NCI-H1092 treated with DMSO at 0.1 percent for 48 hours (cell line): Measurements from ENCODE around the gene DUT.
"Not testable (repeated sequence)": the region's sequence is repeated elsewhere in the genome, so short reads cannot be mapped to it uniquely, and the experiment has no call there.

Experiments used
- DNase-seq: peaks from one replicate; lab custom pipeline; 2025; lab: John Stamatoyannopoulos, UW

The DUT gene

DNA sequence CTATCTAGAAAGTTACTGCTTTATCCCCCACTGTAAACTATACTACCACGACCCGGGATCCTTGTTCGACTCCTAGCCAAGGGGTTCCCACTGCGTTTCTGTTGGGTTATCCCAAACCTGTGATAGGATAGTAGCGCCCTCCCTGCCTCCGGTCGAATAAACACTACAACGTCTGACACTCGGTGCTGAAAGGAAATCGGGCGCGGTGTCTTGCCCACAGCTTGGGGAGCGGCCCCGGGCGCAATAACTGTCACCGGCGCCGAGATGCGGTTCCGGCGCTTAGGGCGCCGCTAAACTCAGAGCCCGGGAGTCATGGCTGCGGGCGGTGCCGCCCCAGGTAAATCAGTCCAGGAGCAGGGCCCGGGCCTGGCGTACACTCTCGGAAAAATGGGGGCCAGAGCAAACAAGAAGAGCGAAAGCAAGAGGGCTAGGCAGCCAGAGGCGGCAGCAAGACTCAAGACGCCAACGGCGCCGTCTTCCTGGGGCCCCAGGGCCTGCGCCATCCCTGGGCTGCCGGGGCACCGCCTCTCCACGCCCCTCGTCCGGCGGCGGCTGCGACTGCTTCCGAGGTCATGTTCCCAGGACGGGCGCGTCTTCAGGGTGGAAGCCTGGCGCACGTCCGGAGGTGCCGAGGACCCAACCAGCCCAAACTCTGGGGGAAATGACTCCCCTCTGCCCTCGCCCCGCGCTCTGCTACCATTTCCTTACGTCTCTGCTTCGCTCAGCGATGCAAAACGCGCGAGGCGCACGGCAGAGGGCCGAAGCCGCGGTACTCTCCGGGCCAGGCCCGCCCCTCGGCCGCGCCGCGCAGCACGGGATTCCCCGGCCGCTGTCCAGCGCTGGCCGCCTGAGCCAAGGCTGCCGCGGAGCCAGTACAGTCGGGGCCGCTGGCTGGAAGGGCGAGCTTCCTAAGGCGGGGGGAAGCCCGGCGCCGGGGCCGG lies at the start of gene DUT:
TSS of gene DUT (plus strand) at position 575 of the 941 bp plus-strand sequence. CDS start at position 662, 87 bp downstream.
- DNase-seq = peak; percentile 58

DNA sequence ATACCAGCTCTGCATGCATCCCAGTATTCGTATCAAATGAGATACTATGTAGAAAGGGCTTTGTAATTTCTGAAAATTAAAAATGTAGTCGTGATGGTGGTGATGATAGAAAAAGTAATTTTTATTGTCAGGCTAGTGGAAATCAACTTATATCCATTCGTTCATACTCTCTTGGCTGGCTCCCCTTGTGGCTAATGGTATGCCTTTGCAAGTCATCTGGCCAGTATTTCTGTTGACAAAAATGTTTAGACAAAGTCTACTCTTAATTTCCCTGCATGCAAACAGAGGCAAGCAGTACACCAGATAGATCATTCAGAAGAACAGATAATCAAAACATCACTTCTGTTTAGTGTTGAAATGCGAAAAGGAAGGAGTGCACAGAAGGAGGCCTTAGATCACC lies 49.6 kb upstream of the DUT start:
- DNase-seq = no peak

DNA sequence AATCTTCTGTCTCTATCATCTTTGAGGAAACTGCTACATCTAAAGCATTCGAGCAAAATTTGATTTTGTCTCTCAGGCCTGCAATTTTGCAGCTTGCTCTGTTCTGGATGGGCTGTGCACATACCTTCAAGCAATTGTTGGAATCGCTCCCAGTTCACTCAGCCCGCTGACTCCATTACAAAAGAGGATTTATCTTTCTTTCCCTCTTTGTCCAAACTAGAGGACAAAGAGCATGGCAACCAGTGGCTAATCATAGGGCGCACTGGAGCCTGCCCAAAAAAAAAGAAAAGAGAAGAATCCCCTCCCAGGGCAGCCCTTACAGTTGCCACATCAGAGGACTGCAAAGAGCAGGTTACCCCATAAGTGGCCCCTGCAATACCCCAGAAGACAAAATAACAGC lies 49.0 kb upstream of the DUT start:
- no peak for DNase-seq

DNA sequence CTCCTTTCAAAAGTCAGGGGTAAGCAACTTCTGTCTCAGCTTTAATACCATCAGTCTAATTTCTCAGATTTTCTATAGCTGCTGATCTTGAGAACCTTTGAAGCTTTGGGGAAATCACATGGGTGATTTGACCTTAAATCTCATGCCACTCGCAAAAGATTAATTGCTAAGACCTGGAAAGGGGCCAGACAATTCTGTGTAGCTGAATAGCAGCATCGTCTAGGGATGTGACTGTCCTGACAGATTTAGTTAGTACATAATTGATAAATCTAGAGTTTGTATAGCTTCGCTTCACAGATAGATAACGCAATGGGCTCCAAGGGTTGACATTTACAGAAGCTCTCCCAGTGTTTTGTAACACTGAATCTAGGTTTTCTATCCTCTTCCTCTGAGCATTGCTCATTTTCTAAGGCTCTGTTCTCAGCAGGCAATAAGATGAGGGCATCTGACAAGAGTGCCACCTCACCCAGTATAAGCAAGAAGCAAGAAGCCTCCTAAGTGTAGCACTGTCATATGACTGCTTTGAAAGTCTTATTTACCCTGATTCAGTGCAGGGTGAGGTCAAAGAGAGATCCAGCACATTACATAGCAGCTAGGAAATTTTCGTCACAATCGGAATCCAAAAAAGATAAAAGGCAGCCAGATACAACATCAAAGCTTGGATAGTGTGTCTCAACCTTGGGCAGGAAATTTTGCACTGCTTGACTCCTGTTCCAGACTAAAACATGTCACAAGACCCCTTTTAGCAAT lies 47.7 kb upstream of the DUT start:
- no peak for DNase-seq

DNA sequence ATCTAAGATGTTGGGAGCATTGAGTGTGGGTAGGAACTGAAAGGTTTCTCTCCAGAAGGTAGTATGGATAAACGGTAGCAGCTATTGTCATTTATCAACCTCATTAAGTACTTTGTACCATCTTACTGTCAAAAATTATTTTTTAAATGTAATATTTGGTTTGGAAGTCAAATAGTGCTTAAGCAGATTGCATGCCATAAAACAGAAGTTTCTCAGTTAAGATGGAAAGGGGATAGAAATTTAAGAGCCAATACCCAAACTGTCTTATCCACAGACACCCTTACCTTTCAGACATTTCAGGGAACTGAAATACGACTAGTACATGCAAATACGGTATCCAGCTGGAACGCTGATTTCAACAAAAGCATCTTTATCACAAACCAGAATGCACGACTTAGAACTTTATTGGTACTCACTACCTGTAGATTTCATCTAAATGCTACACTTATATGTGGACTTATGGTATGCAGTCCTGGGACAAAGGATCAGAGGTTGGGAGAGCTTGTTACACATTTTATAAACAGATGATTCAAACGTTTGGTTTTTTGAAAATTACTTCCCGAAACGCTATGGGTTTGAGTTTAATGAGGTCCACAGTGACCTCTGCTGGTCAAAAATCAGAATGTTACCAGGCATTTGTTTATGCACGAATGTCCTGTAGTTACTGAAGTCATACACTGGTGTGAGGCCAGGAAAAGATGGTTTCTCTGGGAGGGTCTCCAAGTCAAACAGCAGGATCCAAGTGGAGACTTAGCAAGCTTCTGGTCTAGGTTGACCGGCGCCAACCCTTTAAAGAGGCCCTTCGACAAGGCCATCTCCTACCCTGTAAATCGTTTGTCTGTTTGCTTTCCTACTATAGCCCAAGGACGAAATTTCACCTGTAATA lies 45.7 kb upstream of the DUT start:
- DNase-seq = peak; percentile 73

DNA sequence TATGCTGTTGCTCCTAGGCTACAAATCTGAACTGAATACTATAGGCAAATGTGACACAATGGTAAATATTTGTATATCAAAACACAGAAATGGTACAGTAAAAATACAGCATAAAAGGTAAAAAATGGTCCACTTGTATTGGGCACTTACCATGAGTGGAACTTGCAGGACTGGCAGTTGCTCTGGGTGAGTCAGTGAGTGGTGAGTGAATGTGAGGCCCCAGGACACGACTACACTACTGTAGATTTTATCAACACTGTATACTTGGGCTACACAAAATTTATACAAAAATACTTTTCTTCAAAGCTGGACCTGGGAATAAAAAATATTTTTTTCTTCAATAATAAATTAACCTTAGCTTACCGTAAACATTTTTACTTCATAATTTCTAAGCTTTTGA lies 41.6 kb upstream of the DUT start:
- DNase-seq = no peak

DNA sequence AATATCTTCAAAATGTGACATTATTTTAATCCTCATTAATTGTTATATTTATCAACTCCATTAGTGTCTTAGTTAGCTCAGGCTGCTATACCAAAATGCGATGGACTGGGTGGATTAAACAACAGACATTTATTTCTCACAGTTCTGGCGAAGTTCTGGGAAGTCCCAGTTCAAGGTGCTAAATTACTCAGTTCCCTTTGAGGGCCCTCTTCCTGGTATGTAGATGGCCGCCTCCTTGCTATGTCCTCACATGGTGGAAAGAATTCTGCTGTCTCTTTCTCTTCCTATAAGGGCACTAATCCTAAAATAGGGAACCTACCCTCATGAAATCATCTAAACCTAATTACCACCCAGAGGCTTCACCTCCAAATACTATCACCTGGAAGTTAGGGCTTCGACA lies 38.8 kb upstream of the DUT start:
- DNase-seq = no peak

DNA sequence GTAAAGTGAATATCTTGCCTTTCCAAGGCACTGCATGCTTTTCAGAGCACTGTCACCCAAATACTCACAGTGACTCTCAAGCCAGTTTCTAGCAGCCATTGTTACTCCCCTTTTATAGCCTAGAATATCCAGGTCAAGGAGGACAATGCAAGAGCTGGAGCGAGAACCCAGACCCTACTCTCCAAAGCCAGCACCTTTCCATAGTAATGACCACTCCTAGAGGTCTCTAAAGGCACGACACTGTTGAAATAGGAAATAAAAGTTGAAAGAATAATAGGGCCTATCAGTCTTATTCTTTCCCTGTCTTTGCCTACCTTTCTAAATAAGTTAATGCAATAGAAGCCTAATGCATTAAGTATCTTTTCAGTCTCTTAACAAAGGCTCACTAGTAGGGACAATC lies 33.6 kb upstream of the DUT start:
- no peak for DNase-seq

DNA sequence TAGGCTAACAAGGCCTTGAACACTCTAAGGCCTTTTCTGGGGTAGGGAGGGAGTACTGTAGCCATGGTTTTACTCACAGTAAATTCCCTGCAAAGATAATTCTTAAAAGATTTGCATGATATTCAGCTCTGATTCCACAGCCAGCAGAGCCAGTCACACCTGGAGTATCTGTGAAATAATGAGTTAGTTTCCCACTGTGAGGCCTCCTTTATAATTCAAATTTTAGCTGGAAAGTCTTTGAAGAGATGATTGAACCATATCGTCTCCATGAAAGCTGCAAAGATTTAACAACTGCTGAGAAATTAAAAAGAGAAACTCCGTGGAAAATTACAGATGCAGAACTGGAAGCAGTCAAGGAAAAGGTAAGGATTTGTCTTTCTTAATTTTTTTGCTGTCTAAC lies 32.3 kb upstream of the DUT start:
- no peak for DNase-seq

DNA sequence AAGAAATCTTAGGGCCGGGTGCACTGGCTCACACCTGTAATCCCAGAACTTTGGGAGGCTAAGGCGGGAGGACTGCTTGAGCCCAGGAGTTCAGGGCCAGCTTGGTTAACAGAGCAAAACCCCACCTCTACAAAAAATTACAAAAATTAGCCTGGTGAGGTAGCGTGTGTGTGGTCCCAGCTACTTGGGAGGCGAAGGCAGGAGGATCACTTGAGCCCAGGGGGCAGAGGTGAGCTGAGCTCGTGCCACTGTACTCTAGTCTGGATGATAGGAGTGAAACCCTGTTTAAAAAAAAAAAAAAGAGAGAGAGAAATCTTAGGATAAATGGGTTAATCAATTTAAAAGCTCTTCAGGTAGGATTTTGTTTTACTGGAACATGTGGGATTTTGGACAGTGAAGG lies 31.2 kb upstream of the DUT start:
- DNase-seq = no peak

DNA sequence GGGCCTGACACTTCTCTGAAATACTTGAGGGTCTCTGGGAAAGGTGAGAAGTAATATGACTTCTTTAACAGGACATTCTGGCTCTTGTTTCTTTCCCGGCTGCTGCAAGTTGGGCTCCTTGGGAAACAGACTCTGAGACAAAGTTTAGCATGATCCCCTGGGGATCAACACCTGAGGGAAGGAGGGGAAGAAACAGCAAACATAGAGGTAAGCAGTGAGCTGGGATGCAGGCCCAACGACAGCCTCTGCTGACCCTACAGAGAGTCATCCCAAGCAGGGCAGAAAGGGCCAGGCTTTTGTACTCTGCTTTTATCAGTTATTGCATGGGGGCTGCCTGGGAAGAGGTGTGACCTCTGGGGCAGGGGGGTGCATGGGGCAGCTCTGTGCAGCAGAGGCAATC lies 26.8 kb upstream of the DUT start:
- no peak for DNase-seq

DNA sequence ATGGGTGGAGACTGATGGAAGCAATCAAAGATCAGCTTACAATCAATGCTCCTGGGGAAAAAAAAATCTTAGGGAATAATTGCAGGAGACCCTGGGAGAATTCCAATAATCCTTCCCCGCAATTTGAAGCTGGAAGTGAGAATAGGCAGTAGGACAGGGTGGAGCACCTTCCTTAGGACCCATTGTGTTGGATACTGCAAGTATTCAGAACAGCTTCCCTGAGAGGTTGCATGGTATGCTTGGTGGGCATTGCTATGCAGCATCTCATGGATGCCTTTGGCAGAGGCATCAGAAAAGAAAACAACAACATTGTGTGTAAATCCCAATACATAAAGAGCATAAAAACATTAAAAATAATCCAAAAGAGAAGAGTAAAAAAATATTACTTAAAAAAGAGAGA lies 24.6 kb upstream of the DUT start:
- DNase-seq = no peak

DNA sequence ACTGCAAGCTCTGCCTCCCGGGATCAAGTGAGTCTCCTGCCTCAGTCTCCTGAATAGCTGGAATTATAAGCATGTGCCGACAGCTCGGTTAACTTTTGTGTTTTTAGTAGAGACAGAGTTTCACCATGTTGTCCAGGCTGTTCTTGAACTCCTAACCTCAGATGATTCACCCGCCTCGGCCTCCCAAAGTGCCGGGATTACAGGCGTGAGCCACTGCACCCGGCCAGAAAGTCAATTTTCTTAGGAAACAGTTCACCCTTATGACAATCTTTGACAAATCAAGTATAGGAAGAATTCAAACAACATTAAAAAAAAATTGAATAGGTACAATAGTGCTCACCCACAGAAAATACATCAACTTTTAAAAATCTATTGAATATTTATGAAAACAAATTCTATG lies 23.6 kb upstream of the DUT start:
- DNase-seq = no peak

DNA sequence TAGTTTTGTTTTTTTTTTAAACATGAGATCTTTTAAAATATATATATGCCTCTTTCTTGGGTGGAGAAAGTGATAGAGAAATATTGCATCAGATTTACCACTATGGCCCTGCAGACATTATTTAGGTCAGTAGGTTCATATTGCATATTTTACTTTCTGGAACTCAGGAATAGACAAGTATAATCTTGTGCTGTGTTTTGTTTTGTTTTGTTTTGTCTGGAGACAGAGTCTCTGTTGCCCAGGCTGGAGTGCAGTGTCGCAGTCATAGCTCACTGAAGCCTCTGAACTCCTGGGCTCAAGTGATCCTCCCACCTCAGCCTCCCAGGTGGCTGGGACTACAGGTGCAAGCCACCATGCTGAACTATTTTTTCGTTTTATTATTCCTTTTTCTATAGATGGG lies 21.5 kb upstream of the DUT start:
- DNase-seq = no peak

DNA sequence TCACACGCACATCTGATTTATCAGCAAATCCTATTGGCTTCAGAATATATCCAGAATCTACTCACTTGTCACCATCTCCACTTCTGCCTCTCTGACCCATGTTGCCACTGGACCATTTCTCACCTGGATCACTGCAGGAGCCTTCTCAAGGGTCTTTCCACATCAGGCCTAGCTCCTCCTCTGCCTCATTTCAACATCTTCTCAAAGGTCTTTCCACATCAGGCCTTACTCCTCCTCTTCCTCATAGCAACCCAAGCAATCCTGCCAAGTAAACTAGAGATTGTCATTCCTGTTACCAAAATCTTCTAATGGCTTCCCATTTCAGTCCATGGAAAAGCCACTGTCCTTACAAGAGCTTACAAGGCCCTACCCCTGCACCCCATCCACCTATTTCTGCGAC lies 18.0 kb upstream of the DUT start:
- DNase-seq = no peak

DNA sequence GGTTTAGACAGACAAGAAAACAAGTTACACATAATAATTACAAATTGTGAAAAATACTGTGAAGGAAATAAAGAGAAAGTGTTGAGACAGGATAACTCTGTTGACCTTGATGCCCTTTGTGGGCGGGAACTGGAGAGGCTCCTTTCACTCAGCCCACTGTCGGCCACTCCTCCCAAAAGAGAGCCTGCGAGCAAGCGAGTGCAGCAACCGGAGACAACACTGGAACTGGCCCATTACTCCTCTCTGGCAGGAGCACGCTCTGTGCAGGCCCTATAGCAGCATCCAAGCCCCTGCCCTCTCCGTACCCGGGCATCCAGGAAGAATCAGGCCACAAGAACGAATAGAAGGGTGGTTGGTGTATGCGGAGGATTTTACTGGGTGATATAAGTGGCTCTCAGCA lies 16.2 kb upstream of the DUT start:
- DNase-seq = no peak

DNA sequence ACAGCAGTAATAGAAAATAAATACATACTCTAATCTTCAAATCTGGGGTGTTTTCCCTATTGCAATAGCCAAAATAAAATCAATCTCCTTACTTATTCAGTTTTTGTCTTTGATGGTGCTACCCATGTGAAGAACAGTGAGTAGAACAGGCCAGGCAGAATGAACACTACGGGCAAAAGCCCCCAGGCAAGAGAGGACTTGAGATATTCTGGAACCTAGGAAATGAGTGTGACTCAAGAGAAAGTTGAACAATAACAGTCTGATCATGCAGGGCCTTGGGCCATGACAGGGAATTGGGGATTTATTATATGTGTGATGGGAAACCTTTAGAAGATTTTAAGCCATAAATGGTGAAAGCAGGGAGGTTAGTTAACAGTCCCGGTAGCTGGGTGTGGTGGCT lies 14.0 kb upstream of the DUT start:
- DNase-seq = no peak

DNA sequence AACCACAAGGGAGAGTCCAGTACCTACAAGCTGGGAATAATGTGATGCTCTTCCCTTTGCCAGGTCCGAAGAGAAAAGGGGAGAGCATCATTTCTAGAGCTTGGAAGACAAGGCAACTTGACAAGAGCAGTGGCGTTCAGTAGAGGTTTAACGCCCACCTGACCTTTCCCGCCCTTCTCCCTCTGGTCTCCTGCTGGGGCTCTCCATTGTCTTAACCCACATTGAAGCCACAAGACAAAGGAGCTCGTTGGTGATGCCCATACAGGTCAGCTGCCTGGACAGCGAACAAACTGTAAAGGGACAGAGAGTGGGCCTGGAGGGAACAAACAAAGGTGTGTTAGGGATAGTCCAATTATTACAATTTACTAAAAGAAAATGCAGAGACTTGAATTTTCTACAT lies 13.1 kb upstream of the DUT start:
- DNase-seq = no peak

DNA sequence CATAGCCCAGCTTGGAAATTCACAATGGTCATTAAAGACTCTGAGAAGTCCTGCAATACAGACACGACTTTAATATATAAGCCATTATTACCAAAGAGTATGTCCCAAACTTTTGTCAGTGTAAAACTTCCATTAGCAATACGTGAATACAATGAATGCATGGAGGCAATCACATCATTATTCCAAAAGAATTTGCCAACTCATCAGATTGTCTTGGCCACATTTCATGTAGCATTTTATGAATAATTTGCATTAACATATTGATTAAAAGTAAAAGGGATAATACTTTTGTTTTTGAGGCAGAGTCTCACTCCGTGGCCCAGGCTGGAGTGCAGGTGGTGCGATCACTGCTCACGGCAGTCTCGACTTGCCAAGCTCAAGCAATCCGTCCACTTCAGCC lies 7.9 kb upstream of the DUT start:
- DNase-seq = no peak

DNA sequence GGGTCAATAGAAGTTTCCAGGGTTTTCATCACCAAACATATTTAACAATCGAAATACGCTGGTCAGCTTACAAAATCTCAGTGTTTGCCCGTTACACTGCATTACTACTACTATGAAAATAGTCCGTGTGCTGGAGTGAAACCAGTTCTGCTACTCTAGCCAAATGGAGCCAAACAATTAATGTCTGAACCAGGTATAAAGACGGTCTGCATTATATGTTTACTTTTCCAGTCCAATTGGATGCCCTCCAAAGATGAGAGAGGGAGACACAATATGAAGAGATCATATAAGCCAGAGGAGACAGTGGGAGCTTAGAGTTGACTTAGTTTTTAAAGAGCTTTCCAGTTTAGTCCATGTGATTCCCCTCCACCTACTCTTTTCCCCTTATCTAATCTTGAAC lies 6.3 kb upstream of the DUT start:
- DNase-seq = peak; percentile 78

DNA sequence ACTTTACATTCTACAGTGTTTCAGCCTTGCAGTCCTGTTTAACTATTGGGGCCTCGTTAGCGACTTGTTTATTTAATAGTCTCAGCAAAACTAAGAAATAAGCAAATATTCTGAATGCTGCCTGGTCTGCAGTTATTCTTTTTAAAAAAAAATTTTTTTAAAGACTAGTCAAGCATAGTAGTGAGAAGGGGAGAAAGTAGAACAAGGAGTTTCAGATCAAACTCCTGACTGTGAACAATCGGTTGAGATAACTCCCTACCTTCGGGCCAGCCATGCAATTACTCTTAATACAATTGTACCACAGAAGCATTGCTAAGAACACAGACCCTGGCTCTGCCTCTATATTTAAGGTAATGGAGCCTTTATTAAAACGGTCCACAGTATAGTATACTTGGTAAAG lies 5.8 kb upstream of the DUT start:
- no peak for DNase-seq

DNA sequence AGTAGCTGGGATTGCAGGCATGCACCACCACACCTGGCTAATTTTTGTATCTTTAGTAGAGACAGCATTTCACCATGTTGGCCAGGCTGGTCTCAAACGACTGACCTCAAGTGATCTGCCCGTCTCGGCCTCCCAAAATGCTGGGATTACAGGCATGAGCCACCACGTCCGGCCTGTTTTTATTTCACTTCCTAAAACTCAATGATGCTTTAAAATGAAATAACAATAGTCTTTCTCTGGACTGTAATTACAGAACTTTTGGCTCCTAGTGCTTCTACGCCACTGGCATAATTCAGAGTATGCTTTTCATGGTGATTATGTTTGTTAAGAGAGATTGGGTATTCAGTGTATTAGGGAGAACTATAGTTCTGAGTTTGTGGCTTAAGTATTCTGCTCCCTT lies 5.0 kb upstream of the DUT start:
- not testable (repeated sequence) for DNase-seq
